Fibroblast of lung (primary cell): ENCODE measurements around the gene SAPCD2. TPM values are rescaled to one million over a fixed set of nuclear protein-coding genes. Genes with fewer than 3 reads are reported as not detected.
"Not testable (repeated sequence)": the region's sequence is repeated elsewhere in the genome, so short reads cannot be mapped to it uniquely, and the experiment has no call there.

Experiments used
- DNase-seq, 2 donors: peaks; one replicate each; pipeline versions ENCODE4 v3.0.0 to v3.0.0-alpha.2; 2010; ENCODE audit warnings: low read depth in 2 of 2
- H2AFZ ChIP-seq: 2 replicates; pipeline ENCODE4 v1.5.1; 2012; ENCODE audit warnings: low read length, control low read depth, inconsistent platforms
- H3K27ac ChIP-seq: 2 replicates; pipeline ENCODE4 v1.5.1; 2011; ENCODE audit warnings: low read length, control low read depth; ENCODE audit not compliant: insufficient read depth
- H3K27me3 ChIP-seq: 2 replicates; pipeline ENCODE4 v1.5.1; 2011; ENCODE audit warnings: mild to moderate bottlenecking, low read length; ENCODE audit not compliant: control insufficient read depth, insufficient read depth
- H3K36me3 ChIP-seq: 2 replicates; pipeline ENCODE4 v1.5.1; 2011; ENCODE audit warnings: low read length; ENCODE audit not compliant: control insufficient read depth, insufficient read depth
- H3K4me1 ChIP-seq: 2 replicates; pipeline ENCODE4 v1.5.1; 2011; ENCODE audit warnings: low read length; ENCODE audit not compliant: control insufficient read depth, insufficient read depth; ENCODE audit errors: extremely low read depth
- H3K4me2 ChIP-seq: 2 replicates; pipeline ENCODE4 v1.5.1; 2011; ENCODE audit warnings: low read length, control low read depth; ENCODE audit not compliant: insufficient read depth; ENCODE audit errors: extremely low read depth
- H3K4me3 ChIP-seq, 4 experiments: fragments of 200-600 bp in 1 of 4; sonication (generic) in 1 of 4; replicated peaks in 1 of 4; 2 replicates each; pipeline ENCODE4 v1.5.1; 2011 to 2016; ENCODE audit warnings: low read length in 4 of 4, low read depth in 3 of 4, mild to moderate bottlenecking in 3 of 4, control low read depth in 2 of 4, inconsistent platforms in 1 of 4, mixed read lengths in 1 of 4; ENCODE audit not compliant: insufficient read depth in 1 of 4; ENCODE audit errors: control extremely low read depth in 1 of 4
- H3K79me2 ChIP-seq: 2 replicates; pipeline ENCODE4 v1.5.1; 2012; ENCODE audit warnings: mild to moderate bottlenecking, low read length, inconsistent platforms; ENCODE audit not compliant: control insufficient read depth, insufficient read depth
- H3K9ac ChIP-seq: 2 replicates; pipeline ENCODE4 v1.5.1; 2011; ENCODE audit warnings: mild to moderate bottlenecking, low read length, control low read depth; ENCODE audit not compliant: insufficient read depth
- H3K9me3 ChIP-seq: 2 replicates; pipeline ENCODE4 v1.5.1; 2012; ENCODE audit warnings: low read depth, low read length; ENCODE audit not compliant: control insufficient read depth, insufficient read depth
- H4K20me1 ChIP-seq: 2 replicates; pipeline ENCODE4 v1.5.1; 2011; ENCODE audit warnings: low read length; ENCODE audit not compliant: control insufficient read depth, insufficient read depth; ENCODE audit errors: extremely low read depth
- CTCF ChIP-seq, 2 donors: IDR thresholded peaks in 1 of 2; conservative IDR thresholded peaks in 1 of 2; 1 replicate in 1 of 2; 2 replicates in 1 of 2; pipeline ENCODE4 v1.5.1; 2011 to 2012; ENCODE audit warnings: low read length in 2 of 2, control low read depth in 1 of 2, inconsistent platforms in 1 of 2, low read depth in 1 of 2, mild to moderate bottlenecking in 1 of 2
- EZH2 ChIP-seq: IDR thresholded peaks from 2 replicates; pipeline ENCODE4 v1.5.1; 2012; ENCODE audit warnings: low read length, control low read depth, mild to moderate bottlenecking; ENCODE audit errors: missing control alignments
- polyA plus RNA-seq, 2 donors: library from polyadenylated mRNA; depleted of rRNA in 1 of 2; stranded (reverse) in 1 of 2; unstranded in 1 of 2; fragments of >200 nt; gene quantifications; 2 replicates each; pipeline ENCODE4 v1.2.1, GENCODE V29; 2011 to 2012; ENCODE audit warnings: missing spikeins in 1 of 2
- total RNA-seq: library from RNA; depleted of rRNA; stranded (reverse); fragments of >200 nt; gene quantifications from 2 replicates; pipeline ENCODE4 v1.2.1, GENCODE V29; 2014

Gene SAPCD2
- total and polyA plus RNA-seq, 2 donors (not counting 1 experiment from before 2014, with no cell fraction given): 0.85 to 2.8 TPM

GRCh38 chr9:137034709-137035506 is 35.4 kb downstream of the SAPCD2 start:
- Histone ChIP-seq H3K4me2 (no peak overlapping the region), H3K9ac (no peak overlapping the region), H2AFZ (no peak overlapping the region), H4K20me1 (no peaks in the 10 kb centered on the region), H3K4me1 (no peaks in the 10 kb centered on the region), H3K27me3 (no peaks in the 10 kb centered on the region), H3K36me3 (peaks cover 6% of the 10 kb centered on the region), H3K4me3 (no peak overlapping the region), H3K9me3 (no peaks in the 10 kb centered on the region), H3K27ac (no peak overlapping the region), H3K79me2 (no peaks in the 10 kb centered on the region)
- TF ChIP-seq CTCF (conservative IDR thresholded peaks at IDR 0.05 in 1 of 2, IDR thresholded peaks at IDR 0.05 in 1 of 2; ENCODE audit: low read depth in 1 of 2, low read length in 2 of 2): peak; percentile 88 to 91
- no peak for TF ChIP-seq EZH2
- DNase-seq: peak; percentile 69 to 82

GRCh38 chr9:137034039-137034708 is 36.2 kb downstream of the SAPCD2 start:
- Histone ChIP-seq H3K36me3 (peaks cover 3% of the 10 kb centered on the region), H4K20me1 (no peaks in the 10 kb centered on the region), H3K27ac (no peak overlapping the region), H3K4me2 (no peak overlapping the region), H3K4me3 (no peak overlapping the region), H2AFZ (no peak overlapping the region), H3K9ac (no peak overlapping the region), H3K27me3 (no peaks in the 10 kb centered on the region), H3K4me1 (peaks cover under 1% of the 10 kb centered on the region), H3K9me3 (no peaks in the 10 kb centered on the region), H3K79me2 (no peaks in the 10 kb centered on the region)
- no peak for TF ChIP-seq EZH2
- TF ChIP-seq CTCF (conservative IDR thresholded peaks at IDR 0.05 in 1 of 2, IDR thresholded peaks at IDR 0.05 in 1 of 2; ENCODE audit: low read depth in 1 of 2, low read length in 2 of 2): no peak
- DNase-seq: no peak

- not testable (repeated sequence) for H3K27ac ChIP-seq, H2AFZ ChIP-seq, H3K4me2 ChIP-seq, H4K20me1 ChIP-seq, H3K36me3 ChIP-seq, H3K9ac ChIP-seq, H3K4me1 ChIP-seq, H3K4me3 ChIP-seq, DNase-seq, H3K9me3 ChIP-seq, H3K27me3 ChIP-seq, H3K79me2 ChIP-seq
Measured at GRCh38 chr9:137033481-137033880, 36.9 kb downstream of the SAPCD2 start.
